Measurements from ENCODE around the gene NDUFC1. TPM values are rescaled to one million over a fixed set of nuclear protein-coding genes. Genes with fewer than 3 reads are reported as not detected.

NDUFC1 gene
- total and polyA plus RNA-seq, 9 of the 15 experiments (the other 6 are each of a cell fraction or from before 2014, with no cell fraction given) = 58.9 to 378 (median 120) TPM

DNA sequence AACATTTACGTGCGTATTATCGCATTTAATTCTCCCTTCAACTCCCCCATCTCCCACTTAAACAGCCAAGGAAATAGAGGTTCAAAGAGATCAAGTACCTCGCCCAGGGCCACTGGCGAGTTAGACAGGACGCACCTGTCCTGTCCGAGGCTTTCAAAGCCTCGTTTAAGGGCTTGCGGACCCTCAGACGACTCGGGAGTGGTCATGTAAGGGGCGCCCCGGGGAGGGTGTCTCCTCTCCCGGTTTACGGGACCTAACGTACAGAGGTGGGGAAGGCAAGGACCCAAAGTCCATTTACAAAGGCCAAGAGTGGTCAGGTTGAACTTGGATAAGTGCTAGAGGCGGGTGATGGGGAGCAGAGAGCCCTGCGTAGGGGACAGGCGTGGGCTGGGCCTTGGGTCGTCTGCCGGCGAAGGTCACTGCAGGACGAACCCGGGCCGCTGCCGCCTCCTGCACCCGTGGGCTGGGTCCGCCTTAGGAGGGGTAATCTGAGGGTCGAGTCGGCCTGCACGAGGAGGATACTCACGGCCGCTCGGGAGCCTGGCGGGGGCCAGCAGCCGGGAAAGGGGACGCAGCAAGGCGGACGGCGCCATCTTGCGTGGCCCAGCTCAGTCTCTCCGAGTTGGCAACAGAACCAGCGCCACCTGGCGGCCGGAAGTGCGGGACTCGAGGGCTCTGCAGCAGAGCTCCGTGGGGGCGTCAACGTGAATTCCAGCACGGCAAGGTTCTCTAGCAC is 6.9 kb downstream of the NDUFC1 start (continued):
- TF ChIP-seq, protein P1, sequence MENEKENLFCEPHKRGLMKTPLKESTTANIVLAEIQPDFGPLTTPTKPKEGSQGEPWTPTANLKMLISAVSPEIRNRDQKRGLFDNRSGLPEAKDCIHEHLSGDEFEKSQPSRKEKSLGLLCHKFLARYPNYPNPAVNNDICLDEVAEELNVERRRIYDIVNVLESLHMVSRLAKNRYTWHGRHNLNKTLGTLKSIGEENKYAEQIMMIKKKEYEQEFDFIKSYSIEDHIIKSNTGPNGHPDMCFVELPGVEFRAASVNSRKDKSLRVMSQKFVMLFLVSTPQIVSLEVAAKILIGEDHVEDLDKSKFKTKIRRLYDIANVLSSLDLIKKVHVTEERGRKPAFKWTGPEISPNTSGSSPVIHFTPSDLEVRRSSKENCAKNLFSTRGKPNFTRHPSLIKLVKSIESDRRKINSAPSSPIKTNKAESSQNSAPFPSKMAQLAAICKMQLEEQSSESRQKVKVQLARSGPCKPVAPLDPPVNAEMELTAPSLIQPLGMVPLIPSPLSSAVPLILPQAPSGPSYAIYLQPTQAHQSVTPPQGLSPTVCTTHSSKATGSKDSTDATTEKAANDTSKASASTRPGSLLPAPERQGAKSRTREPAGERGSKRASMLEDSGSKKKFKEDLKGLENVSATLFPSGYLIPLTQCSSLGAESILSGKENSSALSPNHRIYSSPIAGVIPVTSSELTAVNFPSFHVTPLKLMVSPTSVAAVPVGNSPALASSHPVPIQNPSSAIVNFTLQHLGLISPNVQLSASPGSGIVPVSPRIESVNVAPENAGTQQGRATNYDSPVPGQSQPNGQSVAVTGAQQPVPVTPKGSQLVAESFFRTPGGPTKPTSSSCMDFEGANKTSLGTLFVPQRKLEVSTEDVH (IDR thresholded peaks at IDR 0.05; ENCODE audit: low read depth, partially characterized antibody) = no peak
- TF ChIP-seq, protein P2, sequence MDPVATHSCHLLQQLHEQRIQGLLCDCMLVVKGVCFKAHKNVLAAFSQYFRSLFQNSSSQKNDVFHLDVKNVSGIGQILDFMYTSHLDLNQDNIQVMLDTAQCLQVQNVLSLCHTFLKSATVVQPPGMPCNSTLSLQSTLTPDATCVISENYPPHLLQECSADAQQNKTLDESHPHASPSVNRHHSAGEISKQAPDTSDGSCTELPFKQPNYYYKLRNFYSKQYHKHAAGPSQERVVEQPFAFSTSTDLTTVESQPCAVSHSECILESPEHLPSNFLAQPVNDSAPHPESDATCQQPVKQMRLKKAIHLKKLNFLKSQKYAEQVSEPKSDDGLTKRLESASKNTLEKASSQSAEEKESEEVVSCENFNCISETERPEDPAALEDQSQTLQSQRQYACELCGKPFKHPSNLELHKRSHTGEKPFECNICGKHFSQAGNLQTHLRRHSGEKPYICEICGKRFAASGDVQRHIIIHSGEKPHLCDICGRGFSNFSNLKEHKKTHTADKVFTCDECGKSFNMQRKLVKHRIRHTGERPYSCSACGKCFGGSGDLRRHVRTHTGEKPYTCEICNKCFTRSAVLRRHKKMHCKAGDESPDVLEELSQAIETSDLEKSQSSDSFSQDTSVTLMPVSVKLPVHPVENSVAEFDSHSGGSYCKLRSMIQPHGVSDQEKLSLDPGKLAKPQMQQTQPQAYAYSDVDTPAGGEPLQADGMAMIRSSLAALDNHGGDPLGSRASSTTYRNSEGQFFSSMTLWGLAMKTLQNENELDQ (CRISPR knock-in tag; IDR thresholded peaks at IDR 0.05; ENCODE audit: borderline replicate concordance) = no peak
- TF ChIP-seq NCOR1 (IDR thresholded peaks at IDR 0.05) = 0 out of 2 replicates have a peak, but pooled peaks have one; percentile 40
- no peak for TF ChIP-seq LEF1 (IDR thresholded peaks at IDR 0.05)
- TF ChIP-seq, protein P3, sequence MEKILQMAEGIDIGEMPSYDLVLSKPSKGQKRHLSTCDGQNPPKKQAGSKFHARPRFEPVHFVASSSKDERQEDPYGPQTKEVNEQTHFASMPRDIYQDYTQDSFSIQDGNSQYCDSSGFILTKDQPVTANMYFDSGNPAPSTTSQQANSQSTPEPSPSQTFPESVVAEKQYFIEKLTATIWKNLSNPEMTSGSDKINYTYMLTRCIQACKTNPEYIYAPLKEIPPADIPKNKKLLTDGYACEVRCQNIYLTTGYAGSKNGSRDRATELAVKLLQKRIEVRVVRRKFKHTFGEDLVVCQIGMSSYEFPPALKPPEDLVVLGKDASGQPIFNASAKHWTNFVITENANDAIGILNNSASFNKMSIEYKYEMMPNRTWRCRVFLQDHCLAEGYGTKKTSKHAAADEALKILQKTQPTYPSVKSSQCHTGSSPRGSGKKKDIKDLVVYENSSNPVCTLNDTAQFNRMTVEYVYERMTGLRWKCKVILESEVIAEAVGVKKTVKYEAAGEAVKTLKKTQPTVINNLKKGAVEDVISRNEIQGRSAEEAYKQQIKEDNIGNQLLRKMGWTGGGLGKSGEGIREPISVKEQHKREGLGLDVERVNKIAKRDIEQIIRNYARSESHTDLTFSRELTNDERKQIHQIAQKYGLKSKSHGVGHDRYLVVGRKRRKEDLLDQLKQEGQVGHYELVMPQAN (IDR thresholded peaks at IDR 0.05; ENCODE audit: borderline replicate concordance) = peak; percentile 38; the same call in 1 of the 2 replicates
- TF ChIP-seq MYBL2 (IDR thresholded peaks at IDR 0.05; ENCODE audit: low read depth) = no peak
- no peak for TF ChIP-seq MYBL2 (CRISPR knock-in tag; IDR thresholded peaks at IDR 0.05; ENCODE audit: borderline replicate concordance)
- no peak for TF ChIP-seq CREBBP (IDR thresholded peaks at IDR 0.05; ENCODE audit: low read depth, low read length)
- TF ChIP-seq, protein P4, sequence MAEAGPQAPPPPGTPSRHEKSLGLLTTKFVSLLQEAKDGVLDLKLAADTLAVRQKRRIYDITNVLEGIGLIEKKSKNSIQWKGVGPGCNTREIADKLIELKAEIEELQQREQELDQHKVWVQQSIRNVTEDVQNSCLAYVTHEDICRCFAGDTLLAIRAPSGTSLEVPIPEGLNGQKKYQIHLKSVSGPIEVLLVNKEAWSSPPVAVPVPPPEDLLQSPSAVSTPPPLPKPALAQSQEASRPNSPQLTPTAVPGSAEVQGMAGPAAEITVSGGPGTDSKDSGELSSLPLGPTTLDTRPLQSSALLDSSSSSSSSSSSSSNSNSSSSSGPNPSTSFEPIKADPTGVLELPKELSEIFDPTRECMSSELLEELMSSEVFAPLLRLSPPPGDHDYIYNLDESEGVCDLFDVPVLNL (CRISPR knock-in tag; IDR thresholded peaks at IDR 0.05; ENCODE audit: low read depth) = no peak
- TF ChIP-seq IRF2 (CRISPR knock-in tag; IDR thresholded peaks at IDR 0.05) = no peak

All from K562 (cell line).